ENCODE data around the gene AKT3.

AKT3 gene

DNA sequence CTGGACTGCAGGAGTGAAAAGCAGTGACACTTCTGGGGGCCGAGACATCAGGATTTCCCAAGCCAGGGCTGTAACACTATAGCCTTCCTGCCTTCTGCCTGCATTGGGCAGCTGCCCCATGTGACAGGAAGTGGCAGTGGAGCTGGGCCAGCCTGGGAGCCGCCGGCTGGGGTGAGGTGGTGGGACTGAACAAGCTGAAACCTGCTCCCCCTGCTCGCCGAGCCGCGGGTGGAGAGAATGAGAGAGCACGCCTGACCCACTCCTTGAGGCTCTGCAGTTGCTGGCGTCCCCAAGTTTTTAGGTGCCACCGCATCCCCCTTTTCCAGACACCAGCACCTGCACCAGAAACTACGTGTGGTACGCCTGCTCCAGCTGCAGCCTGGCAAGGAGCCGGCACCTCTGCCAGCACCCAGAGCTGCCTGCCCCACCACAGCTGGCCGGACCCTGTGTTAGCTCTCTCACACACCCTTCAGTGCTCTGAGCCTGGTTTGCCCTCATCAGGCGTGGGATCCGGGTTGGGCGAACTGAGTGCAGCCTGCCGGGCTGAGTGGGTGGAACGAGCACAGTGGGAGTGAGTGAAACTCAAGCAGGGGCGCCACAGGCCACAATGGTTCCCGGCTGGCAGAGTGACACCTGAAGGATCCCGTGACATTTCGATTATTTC, 119.4 kb downstream of the AKT3 start:
- no peak for DNase-seq

- no peak for DNase-seq
Measured at GRCh38 chr1:243729956-243730355, 120.1 kb downstream of the AKT3 start.

DNA sequence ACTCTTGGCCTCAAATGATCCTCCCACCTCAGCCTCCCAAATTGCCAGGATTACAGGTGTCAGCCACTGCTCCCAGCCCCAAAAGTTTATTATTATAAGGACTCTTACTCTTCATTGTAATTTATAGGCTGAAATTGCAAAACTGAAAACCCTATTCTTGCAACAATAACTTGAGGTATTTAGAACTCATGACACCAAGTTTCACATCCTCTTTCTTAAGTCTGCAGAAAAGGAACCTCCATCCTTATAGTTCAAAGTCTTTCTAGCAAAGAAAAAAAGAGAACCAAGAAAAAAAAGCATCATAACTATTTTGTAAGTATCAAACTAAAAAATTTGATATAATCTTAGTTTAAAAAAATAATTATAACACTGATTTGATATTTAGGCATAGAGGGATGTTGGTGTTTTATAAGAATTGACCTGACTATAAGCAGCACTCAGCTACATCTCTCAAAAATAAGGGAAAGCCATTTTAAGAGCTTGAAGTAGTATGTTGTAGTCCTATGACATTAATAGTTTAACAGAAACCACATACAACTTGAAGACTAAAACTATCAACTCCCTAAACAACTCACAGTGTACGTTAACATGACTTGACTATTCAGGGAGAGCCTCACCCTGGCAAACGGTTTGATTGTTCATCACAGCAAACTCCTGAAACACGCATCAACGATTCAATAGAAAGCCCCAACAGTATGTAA, 122.4 kb downstream of the AKT3 start:
- DNase-seq, result no peak

- DNase-seq, result no peak
Measured at GRCh38 chr1:243726806-243727502, 123.1 kb downstream of the AKT3 start.

- no peak for DNase-seq
Measured at GRCh38 chr1:243725846-243726245, 124.2 kb downstream of the AKT3 start.

DNA sequence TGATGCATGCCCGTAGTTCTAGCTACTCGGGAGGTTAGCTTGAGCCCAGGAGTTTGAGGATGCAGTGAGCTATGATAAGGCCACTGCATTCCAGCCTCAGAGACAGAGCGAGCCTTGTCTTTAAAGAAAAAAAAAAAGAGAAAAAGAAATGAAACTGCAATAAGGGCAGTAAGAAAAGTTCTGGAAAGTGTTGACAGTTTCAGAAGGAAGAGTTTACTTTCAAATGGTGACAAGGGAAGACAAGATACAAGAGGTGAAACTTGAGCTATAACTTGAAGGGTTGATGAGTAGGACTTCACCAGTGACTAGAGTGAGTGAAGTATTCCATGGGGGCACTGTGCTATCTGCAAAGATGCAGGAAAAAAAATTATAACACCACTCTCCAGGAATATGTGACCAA, 125.0 kb downstream of the AKT3 start:
- no peak for DNase-seq

DNA sequence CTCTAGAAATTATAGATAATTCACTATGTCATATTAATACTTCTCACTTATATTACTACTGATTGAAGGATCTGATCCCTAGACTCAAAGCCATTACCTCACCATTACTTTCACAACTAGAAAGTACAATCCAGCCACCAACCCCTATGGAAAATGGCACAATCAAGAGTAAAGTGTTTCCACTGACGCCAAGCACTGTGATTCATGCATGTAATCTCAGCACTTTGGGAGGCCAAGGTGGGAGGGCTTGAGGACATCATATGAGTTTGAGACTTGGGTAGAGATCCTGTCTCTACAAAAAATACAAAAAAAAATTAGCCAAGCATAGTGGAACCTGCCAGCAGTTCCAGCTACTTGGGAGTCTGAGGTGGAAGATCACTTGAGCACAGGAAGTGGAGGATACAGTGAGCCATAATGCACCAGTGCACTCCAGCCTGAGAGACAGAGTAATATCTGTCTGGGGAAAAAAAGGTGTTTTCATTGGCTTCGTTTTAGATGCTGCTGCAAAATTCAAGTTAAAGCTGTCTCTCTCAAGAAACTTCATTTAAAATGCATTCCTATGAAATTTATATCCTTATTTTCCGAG, 126.5 kb downstream of the AKT3 start:
- DNase-seq, result no peak

DNA sequence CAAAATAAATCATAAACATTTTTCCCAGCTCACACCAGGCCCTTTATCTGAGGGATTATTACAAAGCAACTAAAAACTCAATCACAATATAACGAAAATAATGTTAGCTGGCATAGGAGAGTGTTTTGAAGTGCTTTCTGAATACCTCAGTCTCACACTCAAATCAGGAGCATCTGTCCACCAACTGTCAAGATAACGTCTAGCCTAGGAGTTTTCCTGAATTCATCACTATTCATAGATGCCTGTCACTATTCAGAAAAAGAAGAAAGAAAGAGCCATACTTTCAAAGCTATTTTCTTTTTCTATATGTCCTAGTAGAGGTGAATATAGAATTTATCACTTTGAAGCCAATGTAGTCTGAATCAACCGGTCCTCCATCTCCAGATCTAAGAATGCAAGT, 127.0 kb downstream of the AKT3 start:
- DNase-seq, result no peak

GRCh38 chr1:243719476-243719875, 130.6 kb downstream of the AKT3 start:
- DNase-seq, result no peak

- DNase-seq, result no peak
Measured at GRCh38 chr1:243718893-243719292, 131.2 kb downstream of the AKT3 start.

DNA sequence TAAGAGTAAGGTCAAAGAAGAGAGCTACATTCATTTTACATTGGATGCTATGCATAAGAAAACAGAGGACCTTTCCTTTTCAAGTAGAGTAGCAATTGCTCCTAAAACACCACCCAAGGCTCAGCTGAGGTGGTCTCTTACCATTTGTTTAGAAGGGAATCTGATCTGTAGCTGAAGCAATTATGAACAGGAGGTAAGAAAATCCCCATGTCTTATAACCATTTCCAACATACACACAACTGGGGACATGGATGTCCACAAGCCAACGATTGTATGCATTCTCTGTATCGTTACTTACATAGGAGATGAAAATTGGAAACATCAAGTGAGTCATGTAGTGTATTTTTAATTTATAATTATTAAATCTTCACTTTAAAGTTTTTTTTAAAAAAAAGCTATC, 132.0 kb downstream of the AKT3 start:
- no peak for DNase-seq

DNA sequence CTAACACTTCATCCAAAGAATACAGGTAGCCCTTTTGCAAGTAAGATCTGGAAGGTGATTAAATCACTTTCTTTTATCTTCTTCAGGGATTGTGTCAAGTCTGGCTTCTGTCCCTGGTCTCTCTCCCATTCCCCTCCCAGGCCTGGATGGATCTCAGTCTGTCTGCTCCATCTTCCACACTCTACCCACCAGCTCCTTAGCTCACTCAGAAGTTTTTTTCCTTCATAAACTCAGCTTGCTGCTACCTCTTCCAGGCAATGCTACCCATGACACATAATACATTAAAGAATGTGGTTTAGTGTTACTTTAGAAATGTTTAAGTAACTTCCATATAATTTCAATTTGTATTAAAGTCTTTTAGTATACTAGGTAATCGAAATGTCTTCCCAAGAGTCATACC, 133.1 kb downstream of the AKT3 start:
- DNase-seq, result no peak

- DNase-seq, result no peak
Measured at GRCh38 chr1:243715285-243715684, 134.8 kb downstream of the AKT3 start.

DNA sequence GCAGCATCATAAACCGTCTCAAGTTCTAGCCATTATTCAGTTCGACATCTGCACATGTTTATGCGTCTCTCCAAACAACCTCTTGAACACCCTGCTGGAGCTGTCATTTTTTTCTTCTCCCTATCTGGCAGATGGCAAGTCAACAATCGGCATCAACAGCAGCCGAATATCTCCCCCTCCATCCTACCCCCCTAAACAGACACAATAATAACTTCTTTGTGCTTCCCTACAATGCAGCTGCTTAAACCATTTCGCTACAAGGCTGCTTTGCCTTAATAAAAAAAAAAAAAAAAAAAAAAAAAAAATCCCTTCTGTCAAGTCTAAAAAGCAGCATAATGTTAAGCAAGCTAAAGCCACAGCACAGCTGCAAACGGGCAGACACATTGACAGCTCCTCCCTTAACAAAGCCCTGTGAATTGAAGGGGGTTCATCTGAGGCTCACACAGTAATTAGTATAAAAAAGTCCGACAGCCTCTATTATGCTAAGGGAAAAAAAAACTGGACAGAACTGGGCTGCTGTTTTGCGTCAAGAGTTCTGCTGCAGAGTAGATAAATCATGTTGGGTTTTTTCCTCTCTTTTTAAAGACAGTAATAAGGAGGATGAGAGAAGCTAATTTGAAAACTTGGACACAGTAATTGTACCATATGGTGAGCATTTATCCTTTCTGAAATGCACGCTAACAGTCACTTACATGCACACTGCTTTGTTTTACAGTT, 136.4 kb downstream of the AKT3 start:
- DNase-seq, result no peak

GRCh38 chr1:243712941-243713340, 137.1 kb downstream of the AKT3 start:
- no peak for DNase-seq

GRCh38 chr1:243712242-243712641, 137.8 kb downstream of the AKT3 start:
- DNase-seq, result no peak

GRCh38 chr1:243710467-243710866, 139.6 kb downstream of the AKT3 start:
- DNase-seq, result no peak

DNA sequence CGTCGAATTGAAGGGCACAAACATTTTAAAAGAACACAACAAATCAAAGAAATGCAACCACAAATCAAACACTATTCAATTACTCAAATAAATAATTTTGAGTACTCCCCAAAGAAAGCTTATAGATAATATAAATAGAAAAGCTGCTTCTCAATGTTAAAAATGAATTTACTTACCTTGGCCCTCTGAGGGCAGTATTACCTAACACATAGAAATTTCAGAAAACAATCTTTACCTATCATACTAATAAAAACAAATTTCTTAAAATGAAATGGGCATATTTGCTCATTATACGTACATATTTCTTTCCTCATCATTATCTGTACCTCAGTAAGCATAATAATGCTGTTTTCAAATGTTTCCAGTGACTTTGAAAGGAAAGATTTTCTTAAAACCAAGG, 141.8 kb downstream of the AKT3 start:
- no peak for DNase-seq

DNA sequence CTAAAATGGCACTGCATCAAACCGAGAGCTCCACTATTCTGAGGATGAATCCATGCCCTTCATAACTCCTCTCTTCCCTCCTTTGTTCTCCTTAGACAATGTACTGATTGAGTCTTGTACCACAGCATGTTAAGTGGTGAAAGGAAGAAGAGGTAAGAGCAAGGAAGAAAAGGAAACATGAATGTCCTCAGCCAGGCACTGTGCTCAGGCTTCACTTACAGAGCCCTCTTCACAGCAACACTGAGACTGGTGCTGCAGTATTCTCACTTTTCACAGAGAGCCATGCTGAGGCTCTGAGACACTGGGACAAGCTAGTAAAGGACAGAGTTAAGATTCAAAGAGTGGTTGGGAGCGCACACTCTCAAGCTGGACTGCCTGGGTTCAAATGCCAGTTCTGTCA, 143.5 kb downstream of the AKT3 start:
- no peak for DNase-seq

DNA sequence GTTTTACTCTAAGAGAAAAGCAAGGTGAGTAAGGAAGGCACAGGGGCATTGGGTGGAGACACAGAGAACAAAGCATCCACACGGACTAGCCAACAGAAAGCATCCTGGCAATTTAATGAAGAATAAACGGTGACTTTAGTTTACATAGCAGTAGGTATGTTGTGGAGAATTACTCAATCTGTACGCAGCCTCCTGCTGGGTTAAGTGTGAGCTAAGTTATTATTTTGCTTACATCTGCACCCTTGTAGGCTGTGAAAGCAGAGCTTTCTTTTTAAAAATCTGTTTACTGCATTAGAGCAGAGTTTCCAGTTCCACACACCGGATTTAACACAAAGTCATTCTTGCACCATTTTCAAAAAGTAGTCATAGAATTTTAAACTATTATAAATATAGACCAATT, 144.5 kb downstream of the AKT3 start:
- DNase-seq, result no peak

DNA sequence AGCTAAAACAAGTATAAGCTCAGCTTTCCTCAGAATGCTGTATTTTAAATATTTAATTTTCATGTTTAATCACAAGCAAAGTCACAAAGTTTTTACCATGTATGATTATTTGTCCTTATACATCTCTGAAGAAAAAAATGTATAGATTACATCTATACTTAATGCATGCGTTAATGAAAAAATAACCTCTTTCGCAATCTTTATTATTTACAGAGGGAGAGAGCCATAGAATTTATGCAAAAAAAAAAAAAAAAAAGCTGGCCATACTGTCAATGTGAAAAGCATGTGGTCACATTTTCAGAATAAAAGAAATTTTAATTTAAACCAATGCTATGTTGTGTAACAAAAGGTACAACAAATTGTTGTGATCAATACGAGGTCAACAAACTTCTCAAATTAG, 148.2 kb downstream of the AKT3 start:
- DNase-seq, result no peak

DNA sequence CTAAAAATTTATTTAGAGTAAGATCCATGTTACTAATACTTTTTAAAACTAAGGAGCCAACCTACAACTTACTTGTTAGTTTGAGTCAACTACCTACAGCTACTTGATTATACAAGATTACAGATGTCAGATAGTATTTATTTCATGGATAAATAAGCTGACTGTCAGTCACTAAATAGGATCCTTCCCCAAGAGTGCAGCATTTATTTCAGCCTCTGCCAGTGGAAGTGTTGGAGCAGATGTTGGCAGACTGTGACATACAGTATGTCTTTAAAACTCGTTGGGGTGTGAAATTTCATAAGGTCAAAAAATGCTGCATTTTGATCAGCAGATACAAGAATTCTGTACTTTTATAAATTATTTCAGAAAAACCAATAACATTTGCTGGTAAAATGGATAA, 156.2 kb downstream of the AKT3 start:
- DNase-seq, result no peak

GRCh38 chr1:243686159-243686558, 163.9 kb downstream of the AKT3 start:
- no peak for DNase-seq
